Osteocyte (in vitro differentiated cells): ENCODE data around the gene FAM210A. TPM values are rescaled to one million over a fixed set of nuclear protein-coding genes. Genes with fewer than 3 reads are reported as not detected.

Experiments used
- DNase-seq: peaks from one replicate; pipeline ENCODE4 v3.0.0; 2021; ENCODE audit warnings: mixed read lengths; ENCODE audit not compliant: unreplicated experiment; ENCODE audit errors: extremely low spot score
- H3K27ac Mint-ChIP-seq: one replicate; pipeline ENCODE4 v1.8.0; 2021; ENCODE audit warnings: mild to moderate bottlenecking, mixed read lengths; ENCODE audit not compliant: unreplicated experiment
- H3K27me3 Mint-ChIP-seq: one replicate; pipeline ENCODE4 v1.8.0; 2021; ENCODE audit warnings: mixed read lengths; ENCODE audit not compliant: unreplicated experiment
- H3K36me3 Mint-ChIP-seq: one replicate; pipeline ENCODE4 v1.8.0; 2021; ENCODE audit warnings: mixed read lengths; ENCODE audit not compliant: unreplicated experiment
- H3K4me1 Mint-ChIP-seq: one replicate; pipeline ENCODE4 v1.8.0; 2021; ENCODE audit warnings: mixed read lengths; ENCODE audit not compliant: unreplicated experiment
- H3K4me3 Mint-ChIP-seq: one replicate; pipeline ENCODE4 v1.8.0; 2021; ENCODE audit warnings: mild to moderate bottlenecking, moderate library complexity, mixed read lengths; ENCODE audit not compliant: unreplicated experiment
- H3K9me3 Mint-ChIP-seq: one replicate; pipeline ENCODE4 v1.8.0; 2021; ENCODE audit warnings: mixed read lengths; ENCODE audit not compliant: unreplicated experiment
- CTCF ChIP-seq: fragments of 200-600 bp; sonication (generic); IDR thresholded peaks from 2 replicates; pipeline ENCODE4 v1.5.0; 2021; ENCODE audit warnings: antibody characterized with exemption, mild to moderate bottlenecking, moderate library complexity
- total RNA-seq: library from RNA; stranded (reverse); gene quantifications from 2 replicates; pipeline ENCODE4 v1.2.1, GENCODE V29; 2021

The FAM210A gene
- total RNA-seq, 1 donor from 2014 or later, result 13.8 TPM

- TF ChIP-seq CTCF, result no peak
- Mint-ChIP-seq H3K4me1 (peaks cover 3% of the 10 kb centered on the region), H3K27ac (no peak overlapping the region), H3K9me3 (no peaks in the 10 kb centered on the region), H3K36me3 (peaks cover 2% of the 10 kb centered on the region), H3K27me3 (peaks cover 3% of the 10 kb centered on the region), H3K4me3 (no peak overlapping the region)
- no peak for DNase-seq
These were observed 67.7 kb downstream of the FAM210A start for GRCh38 chr18:13658436-13659204.

- Mint-ChIP-seq H3K36me3 (no peaks in the 10 kb centered on the region), H3K4me3 (no peak overlapping the region), H3K9me3 (no peaks in the 10 kb centered on the region), H3K4me1 (peaks cover 3% of the 10 kb centered on the region), H3K27me3 (peaks cover 3% of the 10 kb centered on the region), H3K27ac (no peak overlapping the region)
- no peak for TF ChIP-seq CTCF
- DNase-seq, result no peak
These were observed 68.4 kb downstream of the FAM210A start for GRCh38 chr18:13657974-13658373.

- H3K27me3 Mint-ChIP-seq, result peaks cover 6% of the 10 kb centered on the region
- H3K4me1 Mint-ChIP-seq, result peaks cover 2% of the 10 kb centered on the region
- no peak for DNase-seq
- no peaks in the 10 kb centered on the region for H3K36me3 Mint-ChIP-seq
- TF ChIP-seq CTCF, result no peak
- no peaks in the 10 kb centered on the region for H3K9me3 Mint-ChIP-seq
- H3K4me3 Mint-ChIP-seq, result no peak overlapping the region
- H3K27ac Mint-ChIP-seq, result no peak overlapping the region
These were observed 72.5 kb downstream of the FAM210A start for GRCh38 chr18:13653746-13654433.

- H3K36me3 Mint-ChIP-seq, result no peaks in the 10 kb centered on the region
- no peaks in the 10 kb centered on the region for H3K9me3 Mint-ChIP-seq
- H3K4me3 Mint-ChIP-seq, result no peak overlapping the region
- peaks cover 7% of the 10 kb centered on the region for H3K27me3 Mint-ChIP-seq
- no peak for TF ChIP-seq CTCF
- no peak for DNase-seq
- H3K27ac Mint-ChIP-seq, result no peak overlapping the region
- no peaks in the 10 kb centered on the region for H3K4me1 Mint-ChIP-seq
These were observed 76.7 kb downstream of the FAM210A start for GRCh38 chr18:13649397-13650390.
